HCT116 (cell line): ENCODE results near the gene GOT1. TPM values are rescaled to one million over a fixed set of nuclear protein-coding genes. Genes with fewer than 3 reads are reported as not detected.

Experiments used
- ATAC-seq: fragments of 200-7000 bp; cut with Tn5 transposase; 2 replicates; pipeline ENCODE4 v1.9.1; 2020; ENCODE audit warnings: mild to moderate bottlenecking, moderate library complexity
- BruUV-seq: library from RNA; stranded (reverse); fragments of 400-500 nt; replicated peaks from 2 replicates; lab custom pipeline; 2021; lab: Mats Ljungman, UMichigan
- CTCF ChIA-PET: fragments of 300-600 bp; sonication (Branson Sonifier 250); formaldehyde crosslinking; loops from one replicate; lab custom pipeline; 2021; ENCODE audit warnings: antibody characterized with exemption; lab: Charles Lee
- POLR2A ChIA-PET: fragments of 300-600, 350-600 bp; sonication (Branson Sonifier 250); formaldehyde crosslinking; loops from one replicate; lab custom pipeline; 2021; ENCODE audit warnings: antibody characterized with exemption; lab: Charles Lee
- RAD21 ChIA-PET, 2 experiments: fragments of 300-600 bp; sonication (Branson Sonifier 250); formaldehyde crosslinking; loops; one replicate each; lab custom pipeline; 2023; ENCODE audit warnings: low total read pairs in 2 of 2; ENCODE audit not compliant: uncharacterized antibody in 2 of 2, unreplicated experiment in 2 of 2, low non-redundant PET in 1 of 2; lab: Charles Lee
- DNase-seq: peaks from one replicate; pipeline ENCODE4 v3.0.0-alpha.2; 2010; ENCODE audit warnings: low read depth, low spot score
- H2AFZ ChIP-seq: fragments of 200-600 bp; shearing (Covaris generic), sonication (generic); 2 replicates; pipeline ENCODE4 v1.6.1; 2017; ENCODE audit warnings: low read depth, mixed run types, mixed read lengths, antibody characterized with exemption, low read length; ENCODE audit not compliant: poor library complexity, severe bottlenecking
- H3K27ac ChIP-seq: 2 replicates; pipeline ENCODE4 v1.5.1; 2012; ENCODE audit warnings: low read depth, low read length
- H3K27me3 ChIP-seq: fragments of 200-600 bp; sonication (generic); 2 replicates; pipeline ENCODE4 v1.6.1; 2016; ENCODE audit warnings: mixed run types, low read length, mixed read lengths; ENCODE audit not compliant: insufficient read depth
- H3K36me3 ChIP-seq, 2 experiments: fragments of 200-500 bp in 1 of 2; fragments of 200-600 bp in 1 of 2; sonication (Bioruptor generic) in 1 of 2; sonication (generic) in 1 of 2; 2 replicates each; pipeline versions ENCODE4 v1.5.1 to v1.6.1; 2014 to 2016; ENCODE audit warnings: low read length in 2 of 2, inconsistent platforms in 1 of 2, mixed read lengths in 1 of 2, mixed run types in 1 of 2; ENCODE audit not compliant: insufficient read depth in 2 of 2, control insufficient read depth in 1 of 2
- H3K4me1 ChIP-seq, 2 experiments: fragments of 200-600 bp in 1 of 2; sonication (generic) in 1 of 2; 2 replicates each; pipeline versions ENCODE4 v1.5.1 to v1.6.1; 2012 to 2017; ENCODE audit warnings: low read length in 2 of 2, inconsistent platforms in 1 of 2, mild to moderate bottlenecking in 1 of 2, mixed read lengths in 1 of 2, mixed run types in 1 of 2, moderate library complexity in 1 of 2; ENCODE audit not compliant: insufficient read depth in 2 of 2, control insufficient read depth in 1 of 2
- H3K4me2 ChIP-seq: fragments of 200-600 bp; sonication (generic); 2 replicates; pipeline ENCODE4 v1.6.1; 2017; ENCODE audit warnings: mixed run types, low read length, mixed read lengths
- H3K4me3 ChIP-seq, 2 experiments: fragments of 200-600 bp in 1 of 2; sonication (generic) in 1 of 2; replicated peaks in 1 of 2; 2 replicates each; pipeline ENCODE4 v1.5.1; 2011 to 2016; ENCODE audit warnings: low read length in 2 of 2, control low read depth in 1 of 2, low read depth in 1 of 2, mild to moderate bottlenecking in 1 of 2, mixed read lengths in 1 of 2, mixed run types in 1 of 2
- H3K79me2 ChIP-seq: fragments of 200-600 bp; sonication (generic); 2 replicates; pipeline ENCODE4 v1.6.1; 2017; ENCODE audit warnings: mild to moderate bottlenecking, mixed run types, low read length, moderate library complexity, mixed read lengths; ENCODE audit not compliant: insufficient read depth
- H3K9ac ChIP-seq: fragments of 200-600 bp; sonication (generic); 2 replicates; pipeline ENCODE4 v1.6.1; 2016; ENCODE audit warnings: low read length, mixed read lengths
- H3K9me2 ChIP-seq: fragments of 200-600 bp; sonication (generic), shearing (Covaris generic); 2 replicates; pipeline ENCODE4 v1.6.1; 2017; ENCODE audit warnings: mixed run types, mild to moderate bottlenecking, moderate library complexity; ENCODE audit not compliant: insufficient read depth
- H3K9me3 ChIP-seq, 2 experiments: fragments of 200-500 bp in 1 of 2; fragments of 200-600 bp in 1 of 2; sonication (Bioruptor generic) in 1 of 2; sonication (generic) in 1 of 2; 2 replicates each; pipeline ENCODE4 v1.6.1; 2014 to 2017; ENCODE audit warnings: low read length in 2 of 2, mixed read lengths in 2 of 2, inconsistent platforms in 1 of 2, low read depth in 1 of 2, mild to moderate bottlenecking in 1 of 2, mixed run types in 1 of 2, moderate library complexity in 1 of 2; ENCODE audit not compliant: control insufficient read depth in 1 of 2, insufficient read depth in 1 of 2
- H4K20me1 ChIP-seq: fragments of 200-600 bp; sonication (generic), shearing (Covaris generic); 2 replicates; pipeline ENCODE4 v1.6.1; 2017; ENCODE audit warnings: mixed run types, mild to moderate bottlenecking, moderate library complexity; ENCODE audit not compliant: insufficient read depth
- CBX3 ChIP-seq: IDR thresholded peaks from 2 replicates; pipeline ENCODE4 v1.6.1; 2012; ENCODE audit warnings: low read depth
- FOSL1 ChIP-seq: IDR thresholded peaks from 2 replicates; pipeline ENCODE4 v1.6.1; 2012; ENCODE audit warnings: low read depth
- POLR2A ChIP-seq: IDR thresholded peaks from 2 replicates; pipeline ENCODE4 v1.7.0; 2011; ENCODE audit warnings: borderline replicate concordance; ENCODE audit not compliant: insufficient read depth, insufficient read length; ENCODE audit errors: extremely low read depth
- POLR2AphosphoS5 ChIP-seq: IDR thresholded peaks from 2 replicates; pipeline ENCODE4 v1.6.1; 2011; ENCODE audit warnings: mild to moderate bottlenecking, low read depth, low read length, moderate library complexity
- RAD21 ChIP-seq: IDR thresholded peaks from 2 replicates; pipeline ENCODE4 v1.6.1; 2012; ENCODE audit warnings: low read depth, mild to moderate bottlenecking
- YY1 ChIP-seq: IDR thresholded peaks from 2 replicates; pipeline ENCODE4 v1.6.1; 2011; ENCODE audit warnings: low read length, low read depth, moderate library complexity, mild to moderate bottlenecking; ENCODE audit not compliant: insufficient replicate concordance; ENCODE audit errors: extremely low read depth
- intact Hi-C: fragments of 100-400 bp; cut with micrococcal nuclease; formaldehyde crosslinking; loops from 2 replicates; pipeline ENCODE4 v1.10.0; 2022
- total RNA-seq: library from RNA; stranded (reverse); gene quantifications from one replicate; pipeline ENCODE4 v1.2.1, GENCODE V29; 2021; ENCODE audit not compliant: unreplicated experiment
- TF ChIP-seq, protein P1 (sequence below): IDR thresholded peaks from 2 replicates; pipeline ENCODE4 v1.6.1; 2011; ENCODE audit warnings: mild to moderate bottlenecking, low read length, moderate library complexity; ENCODE audit not compliant: insufficient replicate concordance; ENCODE audit errors: extremely low read depth

GOT1 gene
- total RNA-seq, 1 experiment from 2014 or later: 135 TPM

DNA sequence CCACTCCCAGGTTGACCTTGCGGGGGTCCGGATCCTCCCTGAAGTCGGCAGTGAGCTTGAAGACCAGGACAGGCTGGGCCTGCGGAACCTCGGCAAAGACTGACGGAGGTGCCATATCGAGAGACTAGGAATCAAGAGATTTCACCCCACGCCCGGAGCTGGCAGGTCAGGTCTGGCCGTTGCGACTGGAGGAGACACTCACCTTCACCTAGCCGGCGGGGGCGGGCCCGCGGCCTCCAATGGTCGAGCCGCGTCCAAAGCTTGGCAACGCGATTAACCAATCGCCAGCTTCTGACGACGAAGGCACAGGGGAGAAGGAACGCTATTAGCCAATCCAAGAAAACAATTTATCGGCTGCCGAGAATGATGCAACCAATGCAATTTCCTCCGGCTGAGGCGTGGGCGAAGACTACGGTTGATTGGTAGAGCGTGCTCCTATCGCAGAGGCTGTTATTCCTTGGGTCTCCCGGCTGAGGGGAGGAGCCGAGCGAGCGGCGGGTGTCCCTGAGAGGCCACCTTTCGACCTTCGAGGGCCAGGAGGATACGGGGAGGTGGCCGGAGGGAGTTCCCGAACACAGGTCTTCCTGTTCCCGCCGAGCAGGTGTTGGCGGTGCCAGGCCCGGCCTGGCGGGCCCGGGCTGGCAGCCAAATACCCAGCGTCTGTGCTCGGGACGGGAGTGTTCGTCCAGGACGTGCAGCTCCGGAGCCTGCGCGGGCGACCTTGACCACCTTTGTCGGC, at the start of gene GOT1 (continued):
- TF ChIP-seq POLR2A (peak; percentile 80), CBX3 (0 out of 2 replicates have a peak, but pooled peaks have one; percentile 37)
- TF ChIP-seq, protein P1, sequence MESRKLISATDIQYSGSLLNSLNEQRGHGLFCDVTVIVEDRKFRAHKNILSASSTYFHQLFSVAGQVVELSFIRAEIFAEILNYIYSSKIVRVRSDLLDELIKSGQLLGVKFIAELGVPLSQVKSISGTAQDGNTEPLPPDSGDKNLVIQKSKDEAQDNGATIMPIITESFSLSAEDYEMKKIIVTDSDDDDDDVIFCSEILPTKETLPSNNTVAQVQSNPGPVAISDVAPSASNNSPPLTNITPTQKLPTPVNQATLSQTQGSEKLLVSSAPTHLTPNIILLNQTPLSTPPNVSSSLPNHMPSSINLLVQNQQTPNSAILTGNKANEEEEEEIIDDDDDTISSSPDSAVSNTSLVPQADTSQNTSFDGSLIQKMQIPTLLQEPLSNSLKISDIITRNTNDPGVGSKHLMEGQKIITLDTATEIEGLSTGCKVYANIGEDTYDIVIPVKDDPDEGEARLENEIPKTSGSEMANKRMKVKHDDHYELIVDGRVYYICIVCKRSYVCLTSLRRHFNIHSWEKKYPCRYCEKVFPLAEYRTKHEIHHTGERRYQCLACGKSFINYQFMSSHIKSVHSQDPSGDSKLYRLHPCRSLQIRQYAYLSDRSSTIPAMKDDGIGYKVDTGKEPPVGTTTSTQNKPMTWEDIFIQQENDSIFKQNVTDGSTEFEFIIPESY: no peak

- H3K9me2 ChIP-seq: no peaks in the 10 kb centered on the region
- POLR2A ChIA-PET: no interaction called here
- no peak overlapping the region for H3K4me3 ChIP-seq
- peaks cover 42% of the 10 kb centered on the region for H3K27me3 ChIP-seq
- ATAC-seq (peak; percentile 63), DNase-seq (no peak)
- BruUV-seq: no TSS peak
- intact Hi-C loops: no loop called here
- no peaks in the 10 kb centered on the region for H3K36me3 ChIP-seq
- H3K4me1 ChIP-seq: no peaks in the 10 kb centered on the region
- H3K27ac ChIP-seq: no peak overlapping the region
- no peak for TF ChIP-seq YY1
- no peak for TF ChIP-seq FOSL1
- no peak for TF ChIP-seq POLR2AphosphoS5
- no peak for TF ChIP-seq RAD21
- CTCF ChIA-PET: interaction anchor here (1.0 to 1.4 kb wide), 2 partner anchors 15 to 34 kb away, joined by 3 to 5 read pairs; no protein-coding TSS in a partner anchor
- no peaks in the 10 kb centered on the region for H4K20me1 ChIP-seq
- H2AFZ ChIP-seq: no peak overlapping the region
- no peaks in the 10 kb centered on the region for H3K9me3 ChIP-seq
- H3K79me2 ChIP-seq: no peaks in the 10 kb centered on the region
- RAD21 ChIA-PET: no interaction called here
- H3K9ac ChIP-seq: no peak overlapping the region
- H3K4me2 ChIP-seq: no peak overlapping the region
These were observed 39.9 kb upstream of the GOT1 start for GRCh38 chr10:99470327-99470726.
